HG02938 (cell line): Measurements from ENCODE around the gene TBC1D10B.
A peak's percentile ranks its signal among the peaks of the same experiment; 100 is the strongest.

Experiments used
- ATAC-seq: cut with Tn5 transposase; IDR thresholded peaks from one replicate; pipeline ENCODE4 v1.9.1; 2021; ENCODE audit warnings: mild to moderate bottlenecking, moderate library complexity; ENCODE audit not compliant: unreplicated experiment

The TBC1D10B gene, protein sequence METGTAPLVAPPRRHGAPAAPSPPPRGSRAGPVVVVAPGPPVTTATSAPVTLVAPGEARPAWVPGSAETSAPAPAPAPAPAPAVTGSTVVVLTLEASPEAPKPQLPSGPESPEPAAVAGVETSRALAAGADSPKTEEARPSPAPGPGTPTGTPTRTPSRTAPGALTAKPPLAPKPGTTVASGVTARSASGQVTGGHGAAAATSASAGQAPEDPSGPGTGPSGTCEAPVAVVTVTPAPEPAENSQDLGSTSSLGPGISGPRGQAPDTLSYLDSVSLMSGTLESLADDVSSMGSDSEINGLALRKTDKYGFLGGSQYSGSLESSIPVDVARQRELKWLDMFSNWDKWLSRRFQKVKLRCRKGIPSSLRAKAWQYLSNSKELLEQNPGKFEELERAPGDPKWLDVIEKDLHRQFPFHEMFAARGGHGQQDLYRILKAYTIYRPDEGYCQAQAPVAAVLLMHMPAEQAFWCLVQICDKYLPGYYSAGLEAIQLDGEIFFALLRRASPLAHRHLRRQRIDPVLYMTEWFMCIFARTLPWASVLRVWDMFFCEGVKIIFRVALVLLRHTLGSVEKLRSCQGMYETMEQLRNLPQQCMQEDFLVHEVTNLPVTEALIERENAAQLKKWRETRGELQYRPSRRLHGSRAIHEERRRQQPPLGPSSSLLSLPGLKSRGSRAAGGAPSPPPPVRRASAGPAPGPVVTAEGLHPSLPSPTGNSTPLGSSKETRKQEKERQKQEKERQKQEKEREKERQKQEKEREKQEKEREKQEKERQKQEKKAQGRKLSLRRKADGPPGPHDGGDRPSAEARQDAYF

GRCh38 chr16:30370456-30371247, at the start of gene TBC1D10B:
TBC1D10B (minus strand) TSS chr16:30370494; CDS start chr16:30370183, 311 bp downstream.
- peak; percentile 77 for ATAC-seq

DNA sequence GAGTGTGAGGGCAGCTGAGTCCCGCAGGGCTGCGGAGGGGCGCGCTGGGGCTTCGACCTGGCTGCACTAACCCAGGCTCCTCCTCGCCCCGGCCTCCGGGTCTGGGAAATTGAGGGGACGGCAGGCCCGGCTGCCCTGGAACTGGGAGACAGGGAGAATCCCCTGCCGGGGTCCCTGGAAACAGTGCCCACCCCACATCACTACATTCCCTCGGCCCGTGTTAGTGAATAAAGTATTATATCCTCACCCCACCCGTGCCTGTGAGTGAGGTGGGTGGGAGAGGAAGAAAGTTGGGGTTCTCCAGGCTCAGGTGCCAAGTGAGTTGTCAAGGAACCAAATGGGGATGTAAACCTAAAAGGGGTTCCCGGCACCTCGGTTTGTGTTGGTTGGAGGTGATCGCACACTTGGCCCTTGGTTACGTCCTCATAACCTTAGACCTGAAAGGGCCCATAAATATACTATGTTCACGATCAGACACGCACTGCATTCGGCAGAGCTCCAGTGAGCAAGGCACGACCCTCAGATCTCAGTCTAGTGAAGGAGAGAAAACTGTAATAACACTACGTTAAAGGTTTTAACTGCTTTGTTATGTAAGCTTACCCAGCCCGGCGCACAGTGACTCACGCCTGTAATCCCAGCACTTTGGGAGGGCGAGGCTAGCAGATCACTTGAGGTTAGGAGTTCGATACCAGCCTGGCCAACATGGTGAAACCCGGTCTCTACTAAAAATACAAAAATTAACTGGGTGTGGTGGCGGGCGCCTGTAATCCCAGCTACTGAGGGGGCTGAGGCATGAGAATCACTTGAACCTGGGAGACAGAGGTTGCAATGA, 48.3 kb upstream of the TBC1D10B start:
- no peak for ATAC-seq

- peak; percentile 68 for ATAC-seq
Measured at GRCh38 chr16:30417529-30418349, 47.4 kb upstream of the TBC1D10B start.

- ATAC-seq, result no peak
Measured at GRCh38 chr16:30416624-30417528, 46.6 kb upstream of the TBC1D10B start.

GRCh38 chr16:30416047-30416603, 45.8 kb upstream of the TBC1D10B start:
- ATAC-seq, result no peak

GRCh38 chr16:30414159-30414558, 43.9 kb upstream of the TBC1D10B start:
- no peak for ATAC-seq

DNA sequence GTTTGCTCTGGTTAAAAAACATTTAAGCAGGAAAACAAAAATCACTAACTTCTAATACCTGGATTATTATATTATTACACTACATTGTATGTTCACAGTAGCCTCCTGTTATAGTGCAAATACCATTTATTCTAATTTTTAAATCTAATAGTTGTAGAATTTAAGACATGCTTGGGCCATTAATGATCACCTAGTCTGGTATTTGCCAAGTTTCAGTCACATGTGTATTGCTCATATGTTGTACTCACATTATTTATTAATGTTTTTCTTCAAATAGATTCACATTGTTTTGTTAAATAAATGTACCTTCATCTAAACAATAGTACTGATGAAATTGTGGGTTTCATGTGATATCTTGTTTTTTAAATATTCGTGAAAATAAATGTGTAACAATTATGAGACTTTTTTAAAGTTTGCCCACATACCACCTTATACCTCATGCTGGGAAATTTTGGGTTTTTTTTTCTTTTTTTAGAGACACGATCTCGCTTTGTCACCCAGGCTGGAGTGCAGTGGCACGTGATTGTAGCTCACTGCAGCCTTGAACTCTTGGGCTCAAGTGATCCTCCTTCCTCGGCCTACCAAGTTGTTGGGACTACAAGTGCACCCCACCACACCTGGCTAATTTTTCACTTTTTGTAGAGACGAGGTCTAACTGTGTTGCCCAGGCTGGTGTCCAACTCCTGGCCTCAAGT, 43.0 kb upstream of the TBC1D10B start:
- ATAC-seq, result no peak

DNA sequence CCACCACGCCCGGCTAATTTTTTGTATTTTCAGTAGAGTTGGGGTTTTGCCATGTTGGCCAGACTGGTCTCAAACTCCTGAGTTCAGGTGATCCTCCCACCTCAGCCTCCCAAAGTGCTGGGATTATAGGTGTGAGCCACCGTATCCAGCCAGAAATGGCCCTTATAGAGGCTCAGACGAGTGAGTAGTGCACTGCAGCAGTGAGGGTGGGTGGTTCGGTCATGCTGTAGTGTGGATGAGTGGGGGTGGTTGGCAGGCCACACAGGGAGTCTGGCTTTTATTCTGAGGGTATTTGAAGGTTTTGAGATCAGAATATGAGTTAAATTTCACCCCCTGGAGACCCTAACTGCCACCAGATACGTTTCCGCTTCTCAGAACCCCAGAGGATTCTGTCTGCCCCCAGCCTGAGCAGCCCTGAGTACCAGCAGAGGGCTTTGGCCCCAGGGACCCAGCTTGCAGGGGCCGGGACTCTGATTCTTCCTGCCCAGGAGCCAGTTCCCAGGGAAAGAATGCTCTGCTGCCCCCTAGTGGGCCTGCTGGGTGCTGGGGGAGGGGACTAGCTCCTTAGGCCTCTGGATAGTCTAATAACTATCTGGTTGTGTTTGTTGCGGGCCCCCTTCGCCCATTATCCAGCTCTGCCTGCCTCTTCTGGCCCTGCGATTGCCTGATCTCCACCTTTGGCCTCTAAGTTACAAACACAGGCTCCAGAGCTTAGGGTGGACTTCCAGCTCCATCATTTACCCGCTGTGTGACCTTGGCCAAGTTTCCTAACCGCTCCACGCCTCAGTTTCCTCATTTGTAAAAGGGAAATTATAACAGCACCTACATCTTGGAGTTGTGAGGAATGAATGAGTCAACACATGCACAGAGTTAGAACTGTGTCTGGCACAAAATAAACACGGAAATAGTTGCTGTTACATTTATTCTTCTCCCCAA, 39.1 kb upstream of the TBC1D10B start:
- no peak for ATAC-seq

- ATAC-seq, result no peak
Measured at GRCh38 chr16:30407804-30408534, 37.7 kb upstream of the TBC1D10B start.

DNA sequence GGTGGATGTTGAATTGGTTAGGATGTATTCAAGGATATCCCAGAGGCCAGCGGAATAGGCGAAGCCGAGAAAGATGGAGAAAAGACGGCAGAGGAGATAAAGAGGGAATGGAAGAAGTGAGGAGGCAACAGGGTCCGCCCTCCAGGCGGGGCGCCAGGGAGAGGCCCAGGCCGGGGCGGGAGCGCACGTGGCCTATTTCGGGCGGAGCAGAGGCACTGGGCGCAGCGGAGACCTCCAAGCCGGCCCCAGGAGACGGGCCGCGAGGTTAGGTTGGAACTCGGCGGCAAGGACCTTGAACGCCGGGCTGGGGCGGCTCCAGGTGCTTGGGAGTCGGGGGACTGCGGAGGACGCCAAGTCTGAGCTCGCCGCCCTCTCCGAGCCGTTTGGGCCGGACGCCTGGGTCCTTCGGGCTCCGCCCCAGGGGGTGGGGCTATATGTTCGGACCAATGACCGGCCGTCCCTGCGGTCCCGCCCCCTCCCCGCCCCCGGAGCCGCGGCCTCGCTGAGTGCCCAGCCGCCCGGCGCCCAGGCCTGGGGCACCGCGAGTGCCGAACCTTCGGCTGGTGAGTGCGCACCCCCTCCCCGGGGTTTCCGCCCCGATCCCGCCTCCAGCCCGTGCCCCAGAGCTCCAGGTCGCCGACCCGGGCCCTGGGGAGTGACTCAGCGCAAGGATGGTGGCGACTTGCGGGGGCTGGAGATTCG, 37.0 kb upstream of the TBC1D10B start, which contains the start of gene ZNF771:
ZNF771 (plus strand) TSS at position 505 of the 702 bp plus-strand sequence. CDS start 448 bp downstream, outside the sequence.
- ATAC-seq, result peak; percentile 52

DNA sequence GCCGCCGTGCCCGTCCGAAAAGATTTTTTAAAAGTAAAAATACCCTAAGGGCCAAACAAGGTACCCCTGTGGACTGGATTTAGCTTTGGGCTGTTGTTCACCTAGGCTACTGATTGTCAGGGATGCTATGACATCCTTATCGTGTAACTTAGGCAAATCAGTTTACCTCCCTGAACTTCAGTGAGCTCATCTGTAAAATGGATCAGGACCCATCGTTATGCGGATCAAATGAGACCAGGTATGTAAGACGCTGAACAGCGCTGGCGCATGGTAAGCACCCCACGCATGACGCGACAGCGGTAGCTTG, 36.5 kb upstream of the TBC1D10B start:
- no peak for ATAC-seq

- no peak for ATAC-seq
Measured at GRCh38 chr16:30401768-30402425, 31.6 kb upstream of the TBC1D10B start.

DNA sequence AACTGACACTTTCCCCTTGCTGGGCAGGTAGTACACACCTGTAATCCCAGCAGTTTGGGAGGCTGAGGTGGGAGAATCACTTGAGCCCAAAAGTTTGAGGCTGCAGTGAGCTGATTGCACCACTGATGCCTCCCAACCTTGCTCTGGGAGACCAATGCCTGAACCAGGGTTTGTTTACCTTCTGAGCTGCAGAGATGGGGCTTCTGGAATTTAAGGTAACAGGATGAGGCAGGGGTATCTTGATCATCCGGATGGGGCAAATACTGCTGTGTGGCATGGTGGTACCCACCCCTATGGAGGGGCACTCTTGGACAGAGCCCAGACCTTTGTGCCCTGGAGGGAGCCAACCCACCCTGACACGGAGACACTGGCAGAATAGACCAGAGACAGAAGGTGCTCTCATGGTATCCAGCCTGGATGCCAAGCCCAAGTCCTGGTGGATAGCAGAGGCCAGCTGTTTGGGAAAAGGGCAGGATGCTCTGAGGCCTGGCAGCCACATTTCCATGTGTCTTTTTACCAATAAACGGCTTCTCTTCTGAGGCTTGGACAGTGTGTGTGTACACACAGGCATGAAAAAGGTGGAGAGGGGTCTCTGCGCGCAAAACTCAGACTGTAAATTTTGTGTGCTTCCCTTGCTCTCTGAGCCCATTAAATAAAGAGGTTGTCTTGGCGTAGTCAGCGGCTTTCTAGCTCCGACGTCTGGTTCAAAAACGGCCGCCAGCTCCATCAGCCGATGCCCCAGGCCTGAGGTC, 29.3 kb upstream of the TBC1D10B start:
- no peak for ATAC-seq
